ENCODE results near the gene GLRA2. TPM values are rescaled to one million over a fixed set of nuclear protein-coding genes. Genes with fewer than 3 reads are reported as not detected.

Gene GLRA2
- total RNA-seq, 1 donor from 2014 or later: not detected

GRCh38 chrX:14758029-14758491 lies 228.7 kb downstream of the GLRA2 start:
- Mint-ChIP-seq H3K4me1 (ENCODE audit: low read depth) (peaks cover 3% of the 10 kb centered on the region), H3K36me3 (ENCODE audit: low read depth) (peaks cover 1% of the 10 kb centered on the region), H3K27me3 (ENCODE audit: low read depth) (no peaks in the 10 kb centered on the region), H3K27ac (ENCODE audit: unreplicated experiment) (no peak overlapping the region), H3K9me3 (ENCODE audit: low read depth) (peaks cover 42% of the 10 kb centered on the region), H3K4me3 (ENCODE audit: unreplicated experiment) (no peak overlapping the region)
- no peak for TF ChIP-seq CTCF (IDR thresholded peaks at IDR 0.05)
- no peak for DNase-seq (ENCODE audit: low spot score)

- no peaks in the 10 kb centered on the region for H3K27me3 Mint-ChIP-seq (ENCODE audit: low read depth)
- H3K4me3 Mint-ChIP-seq (ENCODE audit: unreplicated experiment): no peak overlapping the region
- H3K27ac Mint-ChIP-seq (ENCODE audit: unreplicated experiment): no peak overlapping the region
- DNase-seq (ENCODE audit: low spot score): no peak
- H3K4me1 Mint-ChIP-seq (ENCODE audit: low read depth): peaks cover 22% of the 10 kb centered on the region
- TF ChIP-seq CTCF (IDR thresholded peaks at IDR 0.05): no peak
- H3K9me3 Mint-ChIP-seq (ENCODE audit: low read depth): peaks cover 19% of the 10 kb centered on the region
- peaks cover 4% of the 10 kb centered on the region for H3K36me3 Mint-ChIP-seq (ENCODE audit: low read depth)
Measured at GRCh38 chrX:14775416-14775815, 246.1 kb downstream of the GLRA2 start.

GRCh38 chrX:14776901-14777300 lies 247.6 kb downstream of the GLRA2 start:
- Mint-ChIP-seq H3K4me3 (ENCODE audit: unreplicated experiment) (no peak overlapping the region), H3K4me1 (ENCODE audit: low read depth) (peaks cover 22% of the 10 kb centered on the region), H3K27me3 (ENCODE audit: low read depth) (no peaks in the 10 kb centered on the region), H3K27ac (ENCODE audit: unreplicated experiment) (peak overlapping the region; percentile 75), H3K9me3 (ENCODE audit: low read depth) (peaks cover 6% of the 10 kb centered on the region), H3K36me3 (ENCODE audit: low read depth) (no peaks in the 10 kb centered on the region)
- no peak for TF ChIP-seq CTCF (IDR thresholded peaks at IDR 0.05)
- no peak for DNase-seq (ENCODE audit: low spot score)

GRCh38 chrX:14777525-14777924 lies 248.2 kb downstream of the GLRA2 start:
- H3K27ac Mint-ChIP-seq (ENCODE audit: unreplicated experiment): peak overlapping the region; percentile 66
- H3K4me3 Mint-ChIP-seq (ENCODE audit: unreplicated experiment): no peak overlapping the region
- no peaks in the 10 kb centered on the region for H3K27me3 Mint-ChIP-seq (ENCODE audit: low read depth)

GRCh38 chrX:14779580-14779979 lies 250.2 kb downstream of the GLRA2 start:
- Mint-ChIP-seq H3K4me1 (ENCODE audit: low read depth) (peaks cover 22% of the 10 kb centered on the region), H3K9me3 (ENCODE audit: low read depth) (peaks cover 2% of the 10 kb centered on the region)
- no peak for TF ChIP-seq CTCF (IDR thresholded peaks at IDR 0.05)

More at GRCh38 chrX:14777525-14777924, 248.2 kb downstream of the GLRA2 start:
- peaks cover 6% of the 10 kb centered on the region for H3K9me3 Mint-ChIP-seq (ENCODE audit: low read depth)
- TF ChIP-seq CTCF (IDR thresholded peaks at IDR 0.05): no peak
- H3K4me1 Mint-ChIP-seq (ENCODE audit: low read depth): peaks cover 22% of the 10 kb centered on the region
- H3K36me3 Mint-ChIP-seq (ENCODE audit: low read depth): no peaks in the 10 kb centered on the region
- no peak for DNase-seq (ENCODE audit: low spot score)

More at GRCh38 chrX:14779580-14779979, 250.2 kb downstream of the GLRA2 start:
- Mint-ChIP-seq H3K4me3 (ENCODE audit: unreplicated experiment) (no peak overlapping the region), H3K27ac (ENCODE audit: unreplicated experiment) (no peak overlapping the region), H3K27me3 (ENCODE audit: low read depth) (no peaks in the 10 kb centered on the region), H3K36me3 (ENCODE audit: low read depth) (no peaks in the 10 kb centered on the region)
- no peak for DNase-seq (ENCODE audit: low spot score)
